Esophagus muscularis mucosa (tissue), 3 donors: ENCODE measurements around the gene RSL1D1.

Experiments used
- CTCF ChIP-seq, 3 experiments: fragments of 200-600 bp in 2 of 3; fragments of 450-650 bp in 1 of 3; sonication (generic) in 2 of 3; IDR thresholded peaks; one replicate each; pipeline ENCODE4 v1.5.1; 2017 to 2019; ENCODE audit warnings: antibody characterized with exemption in 3 of 3, mild to moderate bottlenecking in 2 of 3, moderate library complexity in 1 of 3
- POLR2A ChIP-seq: fragments of 450-650 bp; IDR thresholded peaks from one replicate; pipeline ENCODE4 v1.6.1; 2017; ENCODE audit warnings: antibody characterized with exemption, moderate library complexity, mild to moderate bottlenecking, low read depth

- TF ChIP-seq CTCF (IDR thresholded peaks at IDR 0.05): no peak
- no peak for TF ChIP-seq POLR2A
Measured at GRCh38 chr16:11819798-11820197, 31.5 kb downstream of the RSL1D1 start.
